SIG-M5 (cell line): ENCODE results near the gene SOCS7.

Experiments
- DNase-seq: peaks from one replicate; lab custom pipeline; 2025; lab: John Stamatoyannopoulos, UW

SOCS7 gene

GRCh38 chr17:38441429-38442061, 89.9 kb downstream of the SOCS7 start:
- DNase-seq, result no peak

- DNase-seq, result no peak
These were observed 90.9 kb downstream of the SOCS7 start for GRCh38 chr17:38442548-38442947.

- DNase-seq, result no peak
These were observed 91.8 kb downstream of the SOCS7 start for GRCh38 chr17:38443356-38444031.

GRCh38 chr17:38444151-38444550, 92.5 kb downstream of the SOCS7 start:
- DNase-seq, result no peak

- DNase-seq, result no peak
These were observed 96.0 kb downstream of the SOCS7 start for GRCh38 chr17:38447502-38448085.

GRCh38 chr17:38448208-38448771, 96.6 kb downstream of the SOCS7 start:
- DNase-seq, result no peak

GRCh38 chr17:38449364-38449763, 97.7 kb downstream of the SOCS7 start:
- DNase-seq, result no peak

GRCh38 chr17:38450557-38451029, 98.9 kb downstream of the SOCS7 start:
- no peak for DNase-seq

- DNase-seq, result no peak
These were observed 99.6 kb downstream of the SOCS7 start for GRCh38 chr17:38451030-38451839.

GRCh38 chr17:38451840-38452529, 100.3 kb downstream of the SOCS7 start:
- no peak for DNase-seq

- DNase-seq, result no peak
These were observed 101.1 kb downstream of the SOCS7 start for GRCh38 chr17:38452719-38453118.

GRCh38 chr17:38453951-38454421, 102.3 kb downstream of the SOCS7 start:
- DNase-seq, result no peak

GRCh38 chr17:38454532-38454931, 102.9 kb downstream of the SOCS7 start:
- no peak for DNase-seq
